ENCODE measurements around the gene NGF. TPM values are rescaled to one million over a fixed set of nuclear protein-coding genes. Genes with fewer than 3 reads are reported as not detected.
"Not testable (repeated sequence)": the region's sequence is repeated elsewhere in the genome, so short reads cannot be mapped to it uniquely, and the experiment has no call there.

The NGF gene
- polyA plus RNA-seq (2013): 3.6 and 4.0 TPM in 2 replicates

- H3K27ac ChIP-seq (ENCODE audit: low read depth, low read length): no peak within 1 kb of the TSS
- H4K8ac ChIP-seq (ENCODE audit: low read depth, low read length): peak within 1 kb of the TSS; percentile 67
- no CpG with 5 or more reads among the region's 69 CpGs for WGBS (ENCODE audit: extremely low coverage, insufficient coverage, insufficient read length)
- H3K14ac ChIP-seq (ENCODE audit: low read length): peak within 1 kb of the TSS; percentile 29
- peak within 1 kb of the TSS; percentile 22 for H4K12ac ChIP-seq (ENCODE audit: low read depth, low read length)
- peak within 1 kb of the TSS; percentile 5 for H2AK5ac ChIP-seq (ENCODE audit: low read length)
- H3K18ac ChIP-seq (ENCODE audit: low read length): peak within 1 kb of the TSS; percentile 85
- no peak within 1 kb of the TSS for H3K23ac ChIP-seq (ENCODE audit: low read length)
- H3K9me3 ChIP-seq (ENCODE audit: insufficient read depth, low read depth, low read length): peaks cover 1% of the 10 kb centered on the region
- H2BK5ac ChIP-seq (ENCODE audit: low read depth, low read length, poor library complexity): peak within 1 kb of the TSS; percentile 11
- H3K27me3 ChIP-seq (ENCODE audit: insufficient read depth, low read length): peaks cover 18% of the 10 kb centered on the region
- H3K4ac ChIP-seq (ENCODE audit: low read depth, low read length): no peak within 1 kb of the TSS
- peak within 1 kb of the TSS; percentile 71 for H2BK12ac ChIP-seq (ENCODE audit: low read length)
- H2BK120ac ChIP-seq (ENCODE audit: insufficient read depth, low read length, poor library complexity): peak within 1 kb of the TSS; percentile 68
- peak within 1 kb of the TSS; percentile 100 for H3K4me2 ChIP-seq (ENCODE audit: low read length)
- H3K79me1 ChIP-seq (ENCODE audit: low read length): peaks cover 8% of the 10 kb centered on the region
- H4K91ac ChIP-seq (ENCODE audit: low read depth, low read length): peak within 1 kb of the TSS; percentile 64
- peak within 1 kb of the TSS; percentile 66 for H3K9ac ChIP-seq (ENCODE audit: low read length)
- H3K4me1 ChIP-seq (ENCODE audit: control insufficient read depth in 1 of 2, insufficient read depth in 2 of 2, low read length in 2 of 2): peaks cover 6 to 7% of the 10 kb centered on the region in 2 experiments
- peak within 1 kb of the TSS; percentile 76 for H3K4me3 ChIP-seq (ENCODE audit: low read depth, low read length)
- H3K79me2 ChIP-seq (ENCODE audit: control insufficient read depth, insufficient read depth, low read length, poor library complexity): no peaks in the 10 kb centered on the region
- DNase-seq: peak; percentile 4 to 33
- no peaks in the 10 kb centered on the region for H3K36me3 ChIP-seq (ENCODE audit: control insufficient read depth in 1 of 2, insufficient read depth in 2 of 2, low read length in 2 of 2)
- H2AFZ ChIP-seq (ENCODE audit: insufficient read depth, low read length, poor library complexity): peak within 1 kb of the TSS; percentile 79
Measured at GRCh38 chr1:115337633-115338456, at the start of gene NGF. NGF (minus strand) TSS chr1:115338249; CDS start chr1:115286795, 51,454 bp downstream.

GRCh38 chr1:115383455-115383854, 45.4 kb upstream of the NGF start:
- not testable (repeated sequence) for H3K27me3 ChIP-seq (ENCODE audit: insufficient read depth, low read length); H2AFZ ChIP-seq (ENCODE audit: insufficient read depth, low read length, poor library complexity); H3K4me3 ChIP-seq (ENCODE audit: low read depth, low read length); H3K4me2 ChIP-seq (ENCODE audit: low read length); H3K4ac ChIP-seq (ENCODE audit: low read depth, low read length); H3K36me3 ChIP-seq (ENCODE audit: control insufficient read depth in 1 of 2, insufficient read depth in 2 of 2, low read length in 2 of 2); H2BK5ac ChIP-seq (ENCODE audit: low read depth, low read length, poor library complexity); H4K91ac ChIP-seq (ENCODE audit: low read depth, low read length); H3K4me1 ChIP-seq (ENCODE audit: control insufficient read depth in 1 of 2, insufficient read depth in 2 of 2, low read length in 2 of 2); H3K79me1 ChIP-seq (ENCODE audit: low read length); H2BK12ac ChIP-seq (ENCODE audit: low read length); H4K12ac ChIP-seq (ENCODE audit: low read depth, low read length); H3K18ac ChIP-seq (ENCODE audit: low read length); H3K9ac ChIP-seq (ENCODE audit: low read length); H3K14ac ChIP-seq (ENCODE audit: low read length); H3K9me3 ChIP-seq (ENCODE audit: insufficient read depth, low read depth, low read length); H4K8ac ChIP-seq (ENCODE audit: low read depth, low read length); H2BK120ac ChIP-seq (ENCODE audit: insufficient read depth, low read length, poor library complexity); H2AK5ac ChIP-seq (ENCODE audit: low read length); H3K23ac ChIP-seq (ENCODE audit: low read length); H3K27ac ChIP-seq (ENCODE audit: low read depth, low read length); DNase-seq; H3K79me2 ChIP-seq (ENCODE audit: control insufficient read depth, insufficient read depth, low read length, poor library complexity)
- no CpG with 5 or more reads among the region's 2 CpGs for WGBS (ENCODE audit: extremely low coverage, insufficient coverage, insufficient read length)

GRCh38 chr1:115379943-115380342, 41.9 kb upstream of the NGF start:
- H2BK120ac ChIP-seq (ENCODE audit: insufficient read depth, low read length, poor library complexity): no peak overlapping the region
- no peak overlapping the region for H4K91ac ChIP-seq (ENCODE audit: low read depth, low read length)
- no peak overlapping the region for H3K9ac ChIP-seq (ENCODE audit: low read length)
- no peak for DNase-seq
- no peak overlapping the region for H3K27ac ChIP-seq (ENCODE audit: low read depth, low read length)
- H2AK5ac ChIP-seq (ENCODE audit: low read length): no peak overlapping the region
- no peak overlapping the region for H3K14ac ChIP-seq (ENCODE audit: low read length)
- H3K18ac ChIP-seq (ENCODE audit: low read length): no peak overlapping the region
- no peak overlapping the region for H2BK12ac ChIP-seq (ENCODE audit: low read length)
- H3K27me3 ChIP-seq (ENCODE audit: insufficient read depth, low read length): no peaks in the 10 kb centered on the region
- no peak overlapping the region for H3K23ac ChIP-seq (ENCODE audit: low read length)
- no peaks in the 10 kb centered on the region for H3K79me2 ChIP-seq (ENCODE audit: control insufficient read depth, insufficient read depth, low read length, poor library complexity)
- H3K9me3 ChIP-seq (ENCODE audit: insufficient read depth, low read depth, low read length): no peaks in the 10 kb centered on the region
- no peak overlapping the region for H3K4ac ChIP-seq (ENCODE audit: low read depth, low read length)
- no peak overlapping the region for H4K12ac ChIP-seq (ENCODE audit: low read depth, low read length)
- no peak overlapping the region for H4K8ac ChIP-seq (ENCODE audit: low read depth, low read length)
- H3K79me1 ChIP-seq (ENCODE audit: low read length): no peaks in the 10 kb centered on the region
- H3K4me1 ChIP-seq (ENCODE audit: control insufficient read depth in 1 of 2, insufficient read depth in 2 of 2, low read length in 2 of 2): no peaks in the 10 kb centered on the region
- no peaks in the 10 kb centered on the region for H3K36me3 ChIP-seq (ENCODE audit: control insufficient read depth in 1 of 2, insufficient read depth in 2 of 2, low read length in 2 of 2)
- no peak overlapping the region for H3K4me2 ChIP-seq (ENCODE audit: low read length)
- H3K4me3 ChIP-seq (ENCODE audit: low read depth, low read length): no peak overlapping the region
- WGBS (ENCODE audit: extremely low coverage, insufficient coverage, insufficient read length): no CpG with 5 or more reads among the region's 4 CpGs
- no peak overlapping the region for H2AFZ ChIP-seq (ENCODE audit: insufficient read depth, low read length, poor library complexity)
- no peak overlapping the region for H2BK5ac ChIP-seq (ENCODE audit: low read depth, low read length, poor library complexity)

GRCh38 chr1:115377411-115377810, 39.4 kb upstream of the NGF start:
- H2BK120ac ChIP-seq (ENCODE audit: insufficient read depth, low read length, poor library complexity): no peak overlapping the region
- no peak overlapping the region for H2BK5ac ChIP-seq (ENCODE audit: low read depth, low read length, poor library complexity)
- no peak overlapping the region for H3K14ac ChIP-seq (ENCODE audit: low read length)
- no peak overlapping the region for H3K4me3 ChIP-seq (ENCODE audit: low read depth, low read length)
- no peak overlapping the region for H4K8ac ChIP-seq (ENCODE audit: low read depth, low read length)
- H3K4ac ChIP-seq (ENCODE audit: low read depth, low read length): no peak overlapping the region
- no peak overlapping the region for H2AK5ac ChIP-seq (ENCODE audit: low read length)
- H3K4me2 ChIP-seq (ENCODE audit: low read length): no peak overlapping the region
- H3K9me3 ChIP-seq (ENCODE audit: insufficient read depth, low read depth, low read length): no peaks in the 10 kb centered on the region
- H4K12ac ChIP-seq (ENCODE audit: low read depth, low read length): no peak overlapping the region
- H3K79me1 ChIP-seq (ENCODE audit: low read length): no peaks in the 10 kb centered on the region
- no peak overlapping the region for H3K27ac ChIP-seq (ENCODE audit: low read depth, low read length)
- no peak overlapping the region for H3K23ac ChIP-seq (ENCODE audit: low read length)
- no peak overlapping the region for H2AFZ ChIP-seq (ENCODE audit: insufficient read depth, low read length, poor library complexity)
- H3K4me1 ChIP-seq (ENCODE audit: control insufficient read depth in 1 of 2, insufficient read depth in 2 of 2, low read length in 2 of 2): no peaks in the 10 kb centered on the region
- no peak overlapping the region for H2BK12ac ChIP-seq (ENCODE audit: low read length)
- no peaks in the 10 kb centered on the region for H3K36me3 ChIP-seq (ENCODE audit: control insufficient read depth in 1 of 2, insufficient read depth in 2 of 2, low read length in 2 of 2)
- no peak overlapping the region for H4K91ac ChIP-seq (ENCODE audit: low read depth, low read length)
- H3K27me3 ChIP-seq (ENCODE audit: insufficient read depth, low read length): no peaks in the 10 kb centered on the region
- WGBS (ENCODE audit: extremely low coverage, insufficient coverage, insufficient read length): no CpG with 5 or more reads among the region's 2 CpGs
- H3K9ac ChIP-seq (ENCODE audit: low read length): no peak overlapping the region
- no peak overlapping the region for H3K18ac ChIP-seq (ENCODE audit: low read length)
- no peak for DNase-seq
- no peaks in the 10 kb centered on the region for H3K79me2 ChIP-seq (ENCODE audit: control insufficient read depth, insufficient read depth, low read length, poor library complexity)

Data from trophoblast cell (in vitro differentiated cells and primary cell).